HepG2 (cell line): Measurements from ENCODE around the gene ATG7. TPM values are rescaled to one million over a fixed set of nuclear protein-coding genes. Genes with fewer than 3 reads are reported as not detected.

Experiments
- ATAC-seq: fragments of 200-7000 bp; cut with Tn5 transposase; 3 replicates; pipeline ENCODE4 v1.9.1; 2020; ENCODE audit warnings: mild to moderate bottlenecking, moderate library complexity
- BruUV-seq: library from RNA; stranded (reverse); fragments of 400-500 nt; replicated peaks from 2 replicates; lab custom pipeline; 2021; lab: Mats Ljungman, UMichigan
- CTCF ChIA-PET: fragments of 300-600 bp; formaldehyde crosslinking; extraction: SDS; loops from one replicate; lab custom pipeline; 2021; ENCODE audit warnings: low total read pairs, inconsistent platforms, low intra/inter-chr PET ratio; lab: Yijun Ruan, JAX
- POLR2A ChIA-PET: fragments of 350-600 bp; sonication (Branson Sonifier 250); formaldehyde crosslinking; loops from one replicate; lab custom pipeline; 2020; ENCODE audit warnings: antibody characterized with exemption, inconsistent platforms; lab: Yijun Ruan, JAX
- DNase-seq: peaks from one replicate; pipeline ENCODE4 v3.0.0-alpha.2; 2015; ENCODE audit warnings: low spot score
- FAIRE-seq: peaks from 3 replicates; lab custom pipeline; 2011; peaks lifted over from hg19 to GRCh38; lab: Jason Lieb, UNC
- H2AFZ ChIP-seq: one replicate; pipeline ENCODE4 v1.6.1; 2011; ENCODE audit warnings: low read length, inconsistent platforms
- H3K27ac ChIP-seq: fragments of 300-600 bp; 3 replicates; pipeline ENCODE4 v1.8.0; 2011; ENCODE audit warnings: mixed run types, mild to moderate bottlenecking, mixed read lengths, low read length, inconsistent platforms; ENCODE audit not compliant: insufficient read depth; ENCODE audit errors: extremely low read length
- H3K27me3 ChIP-seq, 2 experiments: fragments of 200-600 bp in 1 of 2; 2 replicates in 1 of 2; 3 replicates in 1 of 2; pipeline versions ENCODE4 v1.6.0 to v1.8.0; 2011; ENCODE audit warnings: low read length in 2 of 2, mild to moderate bottlenecking in 2 of 2, moderate library complexity in 2 of 2, inconsistent platforms in 1 of 2; ENCODE audit not compliant: insufficient read depth in 2 of 2, control insufficient read depth in 1 of 2
- H3K36me3 ChIP-seq, 2 experiments: fragments of 200-600 bp in 1 of 2; replicated peaks in 1 of 2; 2 replicates in 1 of 2; 3 replicates in 1 of 2; pipeline versions ENCODE4 v1.5.1 to v1.8.0; 2011; ENCODE audit warnings: low read length in 2 of 2, inconsistent platforms in 1 of 2; ENCODE audit not compliant: insufficient read depth in 2 of 2, control insufficient read depth in 1 of 2
- H3K4me1 ChIP-seq: 2 replicates; pipeline ENCODE4 v1.5.1; 2012; ENCODE audit warnings: low read length, inconsistent platforms; ENCODE audit not compliant: insufficient read depth
- H3K4me2 ChIP-seq: 2 replicates; pipeline ENCODE4 v1.6.0; 2011; ENCODE audit warnings: low read depth, low read length, inconsistent platforms
- H3K4me3 ChIP-seq, 3 experiments: fragments of 200-600 bp in 1 of 3; sonication (generic), shearing (Covaris generic) in 1 of 3; replicated peaks in 1 of 3; 2 replicates each; pipeline ENCODE4 v1.5.1; 2011 to 2016; ENCODE audit warnings: low read length in 3 of 3, inconsistent platforms in 2 of 3, low read depth in 2 of 3, mild to moderate bottlenecking in 2 of 3, control low read depth in 1 of 3, mixed read lengths in 1 of 3; ENCODE audit not compliant: insufficient read depth in 1 of 3
- H3K79me2 ChIP-seq: one replicate; pipeline ENCODE4 v1.6.1; 2011; ENCODE audit warnings: low read length, inconsistent platforms; ENCODE audit not compliant: insufficient read depth
- H3K9ac ChIP-seq: 2 replicates; pipeline ENCODE4 v1.6.0; 2011; ENCODE audit warnings: mild to moderate bottlenecking, low read depth, low read length, inconsistent platforms; ENCODE audit not compliant: insufficient read depth
- H3K9me3 ChIP-seq: 2 replicates; pipeline ENCODE4 v1.5.1; 2012; ENCODE audit warnings: mild to moderate bottlenecking, low read length
- H4K20me1 ChIP-seq: 2 replicates; pipeline ENCODE4 v1.6.0; 2011; ENCODE audit warnings: inconsistent platforms, mild to moderate bottlenecking, low read length, moderate library complexity; ENCODE audit not compliant: insufficient read depth
- SMARCC2 ChIP-seq: fragments of 450-650 bp; IDR thresholded peaks from 2 replicates; pipeline ENCODE4 v1.6.1; 2017; ENCODE audit warnings: antibody characterized with exemption, mild to moderate bottlenecking
- TBX2 ChIP-seq: sonication (generic); formaldehyde crosslinking; IDR thresholded peaks from 2 replicates; pipeline ENCODE4 v1.5.0; 2020; ENCODE audit warnings: missing genetic modification reagents, mild to moderate bottlenecking, borderline replicate concordance
- THAP9 ChIP-seq: sonication (generic); formaldehyde crosslinking; IDR thresholded peaks from 2 replicates; pipeline ENCODE4; 2020; ENCODE audit warnings: missing genetic modification reagents, mild to moderate bottlenecking, borderline replicate concordance
- U2AF1 ChIP-seq: fragments of 200-400 bp; formaldehyde crosslinking; optimal IDR thresholded peaks from 2 replicates; pipeline ENCODE3; 2017; ENCODE audit warnings: mild to moderate bottlenecking, low read depth, low read length
- ZBTB26 ChIP-seq: IDR thresholded peaks from 2 replicates; pipeline ENCODE4 v1.6.1; 2016; ENCODE audit warnings: missing compliant biosample characterization, missing genetic modification reagents, borderline replicate concordance
- ZNF609 ChIP-seq: sonication (generic); formaldehyde crosslinking; IDR thresholded peaks from 2 replicates; pipeline ENCODE4 v1.4.0; 2020; ENCODE audit warnings: mild to moderate bottlenecking, missing genetic modification reagents, borderline replicate concordance
- ZNF687 ChIP-seq: sonication (generic); formaldehyde crosslinking; IDR thresholded peaks from 2 replicates; pipeline ENCODE4 v1.5.1; 2020; ENCODE audit warnings: mild to moderate bottlenecking, missing genetic modification reagents, moderate library complexity
- ZNF800 ChIP-seq: sonication (generic); formaldehyde crosslinking; IDR thresholded peaks from 2 replicates; pipeline ENCODE4 v1.4.0; 2020; ENCODE audit warnings: missing genetic modification reagents
- WGBS: methylation state at CpG from one replicate; pipeline ENCODE4 v1.1.6; 2017; ENCODE audit warnings: low lambda C conversion rate; 5-methylcytosine and 5-hydroxymethylcytosine counted together
- in situ Hi-C: cut with HindIII; loops from 2 replicates; pipeline ENCODE4 v1.10.0; 2017; ENCODE audit warnings: low pct_unique_long_range_greater_than_20kb; ENCODE audit not compliant: extremely low pct_ligation_motif_present
- intact Hi-C: fragments of 100-400 bp; cut with micrococcal nuclease; formaldehyde crosslinking; loops from one replicate; pipeline ENCODE4 v1.10.0; 2022; ENCODE audit not compliant: unreplicated experiment
- polyA plus RNA-seq, 8 experiments: library from polyadenylated mRNA; depleted of rRNA in 3 of 8; stranded (reverse) in 7 of 8; unstranded in 1 of 8; fragments of >200 nt; fragmentation: Illumina TruSeq in 4 of 8; extraction: Trizol in 4 of 8; gene quantifications; 2 replicates each; pipeline versions ENCODE4 v1.2.1 to v1.2.3, GENCODE V29; 2011 to 2016; ENCODE audit warnings: low read depth in 4 of 8, missing spikeins in 1 of 8, mixed read lengths in 1 of 8; ENCODE audit not compliant: insufficient read depth in 1 of 8
- total RNA-seq, 5 experiments: library from RNA; depleted of rRNA; stranded (reverse); fragments of >200 nt; fragmentation: Illumina TruSeq; extraction: Trizol; gene quantifications; 2 replicates each; pipeline ENCODE4 v1.2.3, GENCODE V29; 2016; ENCODE audit warnings: low read depth in 1 of 5

Gene ATG7
- total and polyA plus RNA-seq, 2 of the 13 experiments (the other 11 are each of a cell fraction or from before 2014, with no cell fraction given) = 7.8 to 22.1 TPM

- CTCF ChIA-PET = no interaction called here
- Histone ChIP-seq H3K36me3 (no peaks in the 10 kb centered on the region), H3K4me2 (no peak overlapping the region), H3K4me1 (peaks cover 30% of the 10 kb centered on the region), H2AFZ (no peak overlapping the region), H3K4me3 (no peak overlapping the region), H3K9ac (no peak overlapping the region), H3K27ac (no peak overlapping the region), H4K20me1 (no peaks in the 10 kb centered on the region), H3K79me2 (peaks cover 17% of the 10 kb centered on the region), H3K27me3 (peaks cover 0 to 4% of the 10 kb centered on the region in 2 experiments; a peak in 1 of 5 replicates), H3K9me3 (no peaks in the 10 kb centered on the region)
- WGBS = 34% methylated on average over 9 of the region's 9 CpGs
- intact Hi-C loops (no loop called here), in situ Hi-C loops (no loop called here)
- DNase-seq = no peak
- FAIRE-seq = no peak
- BruUV-seq = no TSS peak
- ATAC-seq = no peak
- POLR2A ChIA-PET = no interaction called here
- TF ChIP-seq ZNF609 (CRISPR knock-in tag) = no peak
- TF ChIP-seq U2AF1 = no peak
- no peak for TF ChIP-seq ZNF687 (CRISPR knock-in tag)
- TF ChIP-seq ZBTB26 = no peak
- TF ChIP-seq SMARCC2 = no peak
- TF ChIP-seq TBX2 = no peak
- no peak for TF ChIP-seq THAP9 (CRISPR knock-in tag)
- TF ChIP-seq ZNF800 (CRISPR knock-in tag) = no peak
These were observed 3.2 kb upstream of the ATG7 start for GRCh38 chr3:11269007-11269406.
